K562 (cell line): ENCODE results near the gene SCN8A. TPM values are rescaled to one million over a fixed set of nuclear protein-coding genes. Genes with fewer than 3 reads are reported as not detected.

Experiments used
- ATAC-seq: fragments of 200-7000 bp; cut with Tn5 transposase; 3 replicates; pipeline ENCODE4 v1.9.1; 2020; ENCODE audit warnings: moderate library complexity
- BruUV-seq: library from RNA; stranded (reverse); fragments of 400-500 nt; replicated peaks from 2 replicates; lab custom pipeline; 2021; lab: Mats Ljungman, UMichigan
- CTCF ChIA-PET: fragments of 300-600 bp; formaldehyde crosslinking; extraction: SDS; loops from one replicate; lab custom pipeline; 2021; ENCODE audit warnings: low intra/inter-chr PET ratio; lab: Yijun Ruan, JAX
- POLR2A ChIA-PET: fragments of 300-600, 350-650 bp; sonication (Branson Sonifier 250); formaldehyde crosslinking; extraction: SDS; loops from one replicate; lab custom pipeline; 2021; ENCODE audit warnings: antibody characterized with exemption, inconsistent platforms; lab: Yijun Ruan, JAX
- DNase-seq, 4 experiments: peaks; one replicate each; pipeline versions ENCODE4 v3.0.0 to v3.0.0-alpha.2; 2011 to 2018; ENCODE audit warnings: low spot score in 3 of 4, mixed read lengths in 3 of 4; ENCODE audit errors: extremely low read depth in 1 of 4
- FAIRE-seq: peaks from 2 replicates; lab custom pipeline; 2011; peaks lifted over from hg19 to GRCh38; lab: Jason Lieb, UNC
- H2AFZ ChIP-seq: 2 replicates; pipeline ENCODE4 v1.6.0; 2011; ENCODE audit warnings: low read depth, low read length, control low read depth, inconsistent platforms
- H3K27ac ChIP-seq: fragments of 200-600 bp; 3 replicates; pipeline ENCODE4 v1.8.0; 2011; ENCODE audit warnings: low read depth, mild to moderate bottlenecking, control low read depth, inconsistent platforms, low read length, moderate library complexity, mixed read lengths; ENCODE audit errors: extremely low read depth
- H3K27me3 ChIP-seq, 2 experiments: fragments of 300-600 bp in 1 of 2; 2 replicates in 1 of 2; 3 replicates in 1 of 2; pipeline versions ENCODE4 v1.6.0 to v1.8.0; 2011; ENCODE audit warnings: inconsistent platforms in 2 of 2, low read length in 2 of 2, mild to moderate bottlenecking in 1 of 2, mixed read lengths in 1 of 2, moderate library complexity in 1 of 2; ENCODE audit not compliant: control insufficient read depth in 2 of 2, insufficient read depth in 2 of 2
- H3K36me3 ChIP-seq: fragments of 300-600 bp; 3 replicates; pipeline ENCODE4 v1.8.0; 2011; ENCODE audit warnings: mild to moderate bottlenecking, low read length, inconsistent platforms; ENCODE audit not compliant: control insufficient read depth, insufficient read depth
- H3K4me1 ChIP-seq, 2 experiments: fragments of 200-600 bp in 1 of 2; replicated peaks in 1 of 2; 2 replicates in 1 of 2; 3 replicates in 1 of 2; pipeline versions ENCODE4 v1.5.1 to v1.8.0; 2011; ENCODE audit warnings: inconsistent platforms in 2 of 2, low read length in 2 of 2, mild to moderate bottlenecking in 1 of 2, mixed read lengths in 1 of 2, moderate library complexity in 1 of 2; ENCODE audit not compliant: control insufficient read depth in 2 of 2, insufficient read depth in 2 of 2
- H3K4me2 ChIP-seq: 2 replicates; pipeline ENCODE4 v1.6.1; 2011; ENCODE audit warnings: low read length, control low read depth, inconsistent platforms, mixed read lengths; ENCODE audit not compliant: insufficient read depth
- H3K4me3 ChIP-seq: fragments of 200-600 bp; sonication (generic), shearing (Covaris generic); 2 replicates; pipeline ENCODE4 v1.5.1; 2016; ENCODE audit warnings: control low read depth, inconsistent platforms
- H3K79me2 ChIP-seq: fragments of 200-600 bp; 3 replicates; pipeline ENCODE4 v1.8.0; 2011; ENCODE audit warnings: low read length, inconsistent platforms; ENCODE audit not compliant: control insufficient read depth, insufficient read depth
- H3K9ac ChIP-seq, 2 experiments: 2 replicates each; pipeline versions ENCODE4 v1.6.0 to v1.6.1; 2011; ENCODE audit warnings: low read depth in 2 of 2, low read length in 2 of 2, control low read depth in 1 of 2, inconsistent platforms in 1 of 2, mild to moderate bottlenecking in 1 of 2, mixed read lengths in 1 of 2; ENCODE audit not compliant: insufficient read depth in 1 of 2
- H3K9me1 ChIP-seq: one replicate; pipeline ENCODE4 v1.6.0; 2011; ENCODE audit warnings: inconsistent platforms, mild to moderate bottlenecking, low read length, moderate library complexity; ENCODE audit not compliant: control insufficient read depth, insufficient read depth
- H3K9me3 ChIP-seq: replicated peaks from 2 replicates; pipeline ENCODE4 v1.5.1; 2011; ENCODE audit warnings: low read depth, low read length, inconsistent platforms; ENCODE audit not compliant: control insufficient read depth, insufficient read depth
- H4K20me1 ChIP-seq: replicated peaks from 2 replicates; pipeline ENCODE4 v1.6.1; 2011; ENCODE audit warnings: low read length, inconsistent platforms, mixed read lengths; ENCODE audit not compliant: control insufficient read depth, insufficient read depth
- ARID2 ChIP-seq: fragments of 450-650 bp; IDR thresholded peaks from 2 replicates; pipeline ENCODE4 v1.6.1; 2017; ENCODE audit warnings: antibody characterized with exemption, mild to moderate bottlenecking
- ATF7 ChIP-seq: fragments of 450-650 bp; IDR thresholded peaks from 2 replicates; pipeline ENCODE4 v1.7.1; 2014; ENCODE audit warnings: mild to moderate bottlenecking, moderate library complexity
- ERF ChIP-seq: fragments of 450-650 bp; formaldehyde crosslinking; IDR thresholded peaks from 2 replicates; pipeline ENCODE4 v1.4.0; 2020; ENCODE audit warnings: mild to moderate bottlenecking, mixed read lengths
- KDM5B ChIP-seq: fragments of 200-600 bp; sonication (generic); IDR thresholded peaks from 2 replicates; pipeline ENCODE4 v1.6.1; 2012; ENCODE audit warnings: low read depth, mild to moderate bottlenecking, moderate library complexity, low read length, control low read depth, inconsistent platforms; ENCODE audit not compliant: insufficient replicate concordance
- NFIC ChIP-seq: fragments of 450-650 bp; IDR thresholded peaks from 2 replicates; pipeline ENCODE4 v1.6.1; 2017; ENCODE audit warnings: mild to moderate bottlenecking, inconsistent platforms
- RHOXF2B ChIP-seq: fragments of 250-450 bp; sonication (Bioruptor Pico); conservative IDR thresholded peaks from 2 replicates; pipeline ENCODE4 v1.5.1; 2021
- SMC3 ChIP-seq: conservative IDR thresholded peaks from 2 replicates; pipeline ENCODE4 v1.6.1; 2011; ENCODE audit warnings: low read depth, low read length, improper control_type of control experiment; ENCODE audit not compliant: insufficient read depth
- SOX6 ChIP-seq: fragments of 450-650 bp; IDR thresholded peaks from 2 replicates; pipeline ENCODE4 v1.6.1; 2014; ENCODE audit warnings: mild to moderate bottlenecking
- WGBS: fragments of 100-300 bp; shearing (Covaris generic); methylation state at CpG from one replicate; pipeline ENCODE4 v1.1.6; 2016; ENCODE audit warnings: low coverage, mixed read lengths; ENCODE audit not compliant: insufficient coverage; ENCODE audit errors: missing lambda C conversion rate; 5-methylcytosine and 5-hydroxymethylcytosine counted together
- in situ Hi-C: fragments of 300-500 bp; cut with MboI; formaldehyde crosslinking; loops from 4 replicates; pipeline ENCODE4 v1.15.0; 2018; ENCODE audit warnings: inconsistent platforms, mixed read lengths
- intact Hi-C: fragments of 100-400 bp; cut with micrococcal nuclease; formaldehyde crosslinking; loops from 2 replicates; pipeline ENCODE4 v1.14.2; 2022
- polyA plus RNA-seq, 8 experiments: library from polyadenylated mRNA; depleted of rRNA in 4 of 8; stranded (reverse) in 5 of 8; unstranded in 3 of 8; fragments of >200 nt; fragmentation: Nextera tagmentation in 2 of 8; fragmentation: Illumina TruSeq in 1 of 8; extraction: Ambion mirVana in 2 of 8; extraction: Trizol in 1 of 8; gene quantifications; 2 replicates each; pipeline versions ENCODE4 v1.2.1 to v1.2.3, GENCODE V29; 2011 to 2014; ENCODE audit warnings: inconsistent platforms in 1 of 8, missing spikeins in 1 of 8
- total RNA-seq, 7 experiments: library from RNA; depleted of rRNA in 6 of 7; stranded (reverse); fragments of >200 nt in 6 of 7; fragmentation: Illumina TruSeq in 2 of 7; extraction: Trizol in 2 of 7; gene quantifications; 2 replicates each; pipeline versions ENCODE4 v1.2.1 to v1.2.3, GENCODE V29; 2011 to 2021; ENCODE audit warnings: low replicate concordance in 1 of 7
- TF ChIP-seq, protein P1 (sequence below), 2 experiments: IDR thresholded peaks; 2 replicates each; pipeline ENCODE4 v1.6.1; 2011; ENCODE audit warnings: borderline replicate concordance in 1 of 2, control low read depth in 1 of 2, low read depth in 1 of 2, low read length in 1 of 2, mild to moderate bottlenecking in 1 of 2, mixed read lengths in 1 of 2, moderate library complexity in 1 of 2; ENCODE audit not compliant: insufficient read depth in 1 of 2, insufficient read length in 1 of 2, poor library complexity in 1 of 2, severe bottlenecking in 1 of 2; ENCODE audit errors: extremely low read depth in 1 of 2
- TF ChIP-seq, protein P2 (sequence below), 2 experiments: fragments of 450-650 bp; formaldehyde crosslinking in 1 of 2; IDR thresholded peaks; 2 replicates each; pipeline versions ENCODE4 v1.4.0 to v1.6.1; 2014 to 2020; ENCODE audit warnings: mild to moderate bottlenecking in 2 of 2, borderline replicate concordance in 1 of 2, low read depth in 1 of 2

The SCN8A gene
- total and polyA plus RNA-seq, 9 of the 15 experiments (the other 6 are each of a cell fraction or from before 2014, with no cell fraction given): 0.03 to 0.29 (median 0.15) TPM; not detected in 1

DNA sequence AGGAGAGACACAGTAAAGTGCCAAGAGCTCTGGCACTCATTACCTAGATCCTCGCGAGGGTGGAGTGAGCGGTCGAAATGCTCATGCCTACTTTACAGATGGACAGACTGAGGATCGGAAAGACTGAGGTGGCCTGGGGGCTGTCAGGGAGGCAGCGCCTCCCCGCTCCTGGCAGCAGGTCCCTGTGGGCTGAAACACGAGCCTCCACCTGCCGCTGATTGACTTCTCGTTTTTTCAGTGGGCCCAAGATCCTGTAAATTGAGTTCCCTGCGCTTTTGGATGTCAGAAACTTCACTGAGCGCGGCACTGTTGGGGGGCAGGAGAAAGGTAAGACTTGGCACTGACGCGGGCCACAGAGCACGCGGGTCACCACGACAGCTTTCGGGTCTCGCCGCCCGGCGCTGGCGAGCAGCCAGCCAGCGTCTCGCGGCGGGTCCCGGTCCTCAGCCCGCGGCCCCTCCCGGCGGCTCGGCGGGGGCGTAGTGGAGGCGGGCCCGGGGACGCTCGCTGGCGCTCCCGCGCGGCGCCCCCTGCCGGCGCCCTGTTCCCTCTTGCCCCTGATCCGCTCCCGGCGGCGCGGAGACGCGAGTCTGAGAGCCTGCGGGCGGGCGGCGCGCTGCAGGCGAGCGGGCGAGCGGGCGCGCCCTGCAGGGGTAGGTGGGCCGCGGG is 552 bp upstream of the SCN8A start:
- no peaks in the 10 kb centered on the region for H4K20me1 ChIP-seq
- no peaks in the 10 kb centered on the region; the same call in 1 of the 2 replicates for H3K9me3 ChIP-seq
- POLR2A ChIA-PET: interaction anchor here (0.5 kb wide), 1 partner anchor 16 kb away, joined by 3 read pairs; no protein-coding TSS in a partner anchor
- CTCF ChIA-PET: no interaction called here
- peaks cover 5 to 10% of the 10 kb centered on the region in 2 experiments; a peak in 4 of 5 replicates for H3K27me3 ChIP-seq
- H3K9ac ChIP-seq: peak overlapping the region in 1 of 2 experiments; percentile 10; a peak in 2 of 4 replicates
- 2% methylated on average over 30 of the region's 67 CpGs for WGBS
- ATAC-seq (peak; percentile 99), FAIRE-seq (no peak), DNase-seq (peak; percentile 87 to 94 (median 90))
- H3K79me2 ChIP-seq: no peaks in the 10 kb centered on the region
- no peaks in the 10 kb centered on the region for H3K9me1 ChIP-seq
- H3K4me1 ChIP-seq: peaks cover 5 to 13% of the 10 kb centered on the region in 2 experiments; a peak in 2 of 5 replicates
- no TSS peak for BruUV-seq
- H3K4me2 ChIP-seq: peak overlapping the region; percentile 80
- intact Hi-C loops: no loop called here
- in situ Hi-C loops: no loop called here
- H3K36me3 ChIP-seq: no peaks in the 10 kb centered on the region
- H3K4me3 ChIP-seq: peak overlapping the region; percentile 39
- no peak overlapping the region for H3K27ac ChIP-seq
- peak overlapping the region; percentile 82 for H2AFZ ChIP-seq
- TF ChIP-seq ERF (CRISPR knock-in tag) (no peak), RHOXF2B (CRISPR knock-in tag) (no peak), ATF7 (peak; percentile 32; the same call in 1 of the 2 replicates), SMC3 (0 out of 2 replicates have a peak, but pooled peaks have one; percentile 36), SOX6 (no peak), NFIC (peak; percentile 84), KDM5B (no peak), ARID2 (no peak)
- TF ChIP-seq, protein P1, sequence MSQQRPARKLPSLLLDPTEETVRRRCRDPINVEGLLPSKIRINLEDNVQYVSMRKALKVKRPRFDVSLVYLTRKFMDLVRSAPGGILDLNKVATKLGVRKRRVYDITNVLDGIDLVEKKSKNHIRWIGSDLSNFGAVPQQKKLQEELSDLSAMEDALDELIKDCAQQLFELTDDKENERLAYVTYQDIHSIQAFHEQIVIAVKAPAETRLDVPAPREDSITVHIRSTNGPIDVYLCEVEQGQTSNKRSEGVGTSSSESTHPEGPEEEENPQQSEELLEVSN (IDR thresholded peaks at IDR 0.05; ENCODE audit: borderline replicate concordance in 1 of 2, extremely low read depth in 1 of 2, insufficient read depth in 1 of 2, insufficient read length in 1 of 2, low read depth in 1 of 2, low read length in 1 of 2, poor library complexity in 1 of 2, severe bottlenecking in 1 of 2): peak in 1 of 2 experiments; percentile 61
- TF ChIP-seq, protein P2, sequence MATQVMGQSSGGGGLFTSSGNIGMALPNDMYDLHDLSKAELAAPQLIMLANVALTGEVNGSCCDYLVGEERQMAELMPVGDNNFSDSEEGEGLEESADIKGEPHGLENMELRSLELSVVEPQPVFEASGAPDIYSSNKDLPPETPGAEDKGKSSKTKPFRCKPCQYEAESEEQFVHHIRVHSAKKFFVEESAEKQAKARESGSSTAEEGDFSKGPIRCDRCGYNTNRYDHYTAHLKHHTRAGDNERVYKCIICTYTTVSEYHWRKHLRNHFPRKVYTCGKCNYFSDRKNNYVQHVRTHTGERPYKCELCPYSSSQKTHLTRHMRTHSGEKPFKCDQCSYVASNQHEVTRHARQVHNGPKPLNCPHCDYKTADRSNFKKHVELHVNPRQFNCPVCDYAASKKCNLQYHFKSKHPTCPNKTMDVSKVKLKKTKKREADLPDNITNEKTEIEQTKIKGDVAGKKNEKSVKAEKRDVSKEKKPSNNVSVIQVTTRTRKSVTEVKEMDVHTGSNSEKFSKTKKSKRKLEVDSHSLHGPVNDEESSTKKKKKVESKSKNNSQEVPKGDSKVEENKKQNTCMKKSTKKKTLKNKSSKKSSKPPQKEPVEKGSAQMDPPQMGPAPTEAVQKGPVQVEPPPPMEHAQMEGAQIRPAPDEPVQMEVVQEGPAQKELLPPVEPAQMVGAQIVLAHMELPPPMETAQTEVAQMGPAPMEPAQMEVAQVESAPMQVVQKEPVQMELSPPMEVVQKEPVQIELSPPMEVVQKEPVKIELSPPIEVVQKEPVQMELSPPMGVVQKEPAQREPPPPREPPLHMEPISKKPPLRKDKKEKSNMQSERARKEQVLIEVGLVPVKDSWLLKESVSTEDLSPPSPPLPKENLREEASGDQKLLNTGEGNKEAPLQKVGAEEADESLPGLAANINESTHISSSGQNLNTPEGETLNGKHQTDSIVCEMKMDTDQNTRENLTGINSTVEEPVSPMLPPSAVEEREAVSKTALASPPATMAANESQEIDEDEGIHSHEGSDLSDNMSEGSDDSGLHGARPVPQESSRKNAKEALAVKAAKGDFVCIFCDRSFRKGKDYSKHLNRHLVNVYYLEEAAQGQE (IDR thresholded peaks at IDR 0.05; ENCODE audit: borderline replicate concordance): peak; percentile 53; the same call in 1 of the 2 replicates
- TF ChIP-seq, protein P2 (CRISPR knock-in tag; IDR thresholded peaks at IDR 0.05; ENCODE audit: low read depth): peak; percentile 66; the same call in 1 of the 2 replicates
